Transverse colon (tissue), 4 donors: ENCODE results near the gene ITPRIPL1.

Experiments
- CTCF ChIP-seq, 5 experiments: fragments of 200-600 bp in 3 of 5; fragments of 450-650 bp in 2 of 5; sonication (generic) in 3 of 5; IDR thresholded peaks; 1 replicate in 2 of 5; 2 replicates in 3 of 5; pipeline ENCODE4 v1.5.1; 2016 to 2017; ENCODE audit warnings: antibody characterized with exemption in 5 of 5, inconsistent platforms in 3 of 5, mild to moderate bottlenecking in 2 of 5, moderate library complexity in 1 of 5
- EP300 ChIP-seq: sonication (generic); formaldehyde crosslinking; IDR thresholded peaks from one replicate; pipeline ENCODE4 v1.6.1; 2017; ENCODE audit warnings: antibody characterized with exemption, low read depth
- POLR2A ChIP-seq: fragments of 450-650 bp; IDR thresholded peaks from one replicate; pipeline ENCODE4 v1.6.1; 2016; ENCODE audit warnings: antibody characterized with exemption, mild to moderate bottlenecking, moderate library complexity
- POLR2AphosphoS5 ChIP-seq, 3 donors: sonication (generic); formaldehyde crosslinking; IDR thresholded peaks; one replicate each; pipeline ENCODE4 v1.6.1; 2016; ENCODE audit warnings: antibody characterized with exemption in 3 of 3

- TF ChIP-seq CTCF (IDR thresholded peaks at IDR 0.05) (no peak), POLR2A (no peak), POLR2AphosphoS5 (IDR thresholded peaks at IDR 0.05) (no peak), EP300 (no peak)
Measured at GRCh38 chr2:96359310-96359709, 34.2 kb downstream of the ITPRIPL1 start.
